HG02610 (cell line): Measurements from ENCODE around the gene AEBP1.

Experiments used
- ATAC-seq: cut with Tn5 transposase; IDR thresholded peaks from one replicate; pipeline ENCODE4 v1.9.1; 2021; ENCODE audit warnings: mild to moderate bottlenecking, moderate library complexity; ENCODE audit not compliant: unreplicated experiment

Gene AEBP1

DNA sequence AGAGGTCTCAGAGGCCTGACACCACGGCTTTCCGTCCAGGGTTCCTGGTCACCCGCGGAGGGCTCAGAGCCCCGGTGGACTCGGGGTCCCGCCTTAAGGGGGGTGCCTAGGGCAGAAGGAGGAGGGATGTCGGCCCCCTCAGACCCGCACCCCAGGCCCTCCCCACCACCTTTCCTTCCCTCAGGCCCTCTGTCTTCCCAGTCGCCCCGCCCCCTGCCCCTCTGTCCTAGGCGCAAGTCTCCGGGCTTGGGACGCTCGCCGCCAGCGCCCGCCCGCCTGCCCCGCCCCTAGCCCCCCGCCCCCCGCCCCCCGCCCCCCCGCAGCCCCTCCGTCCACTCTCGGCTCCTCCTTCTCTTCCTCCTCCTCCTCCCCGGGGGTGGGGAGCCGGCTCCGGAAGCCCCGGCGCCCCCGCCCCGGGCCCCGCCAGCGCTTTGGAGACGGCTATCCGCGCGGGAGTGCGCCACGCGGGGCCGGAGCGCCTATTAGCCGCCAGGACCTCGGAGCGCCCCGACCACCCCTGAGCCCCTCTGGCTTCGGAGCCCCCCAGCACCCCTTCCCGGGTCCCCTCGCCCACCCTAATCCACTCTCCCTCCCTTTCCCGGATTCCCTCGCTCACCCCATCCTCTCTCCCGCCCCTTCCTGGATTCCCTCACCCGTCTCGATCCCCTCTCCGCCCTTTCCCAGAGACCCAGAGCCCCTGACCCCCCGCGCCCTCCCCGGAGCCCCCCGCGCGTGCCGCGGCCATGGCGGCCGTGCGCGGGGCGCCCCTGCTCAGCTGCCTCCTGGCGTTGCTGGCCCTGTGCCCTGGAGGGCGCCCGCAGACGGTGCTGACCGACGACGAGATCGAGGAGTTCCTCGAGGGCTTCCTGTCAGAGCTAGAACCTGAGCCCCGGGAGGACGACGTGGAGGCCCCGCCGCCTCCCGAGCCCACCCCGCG, at the start of gene AEBP1:
Gene AEBP1, plus strand, starts transcription at position 423 of the 937 bp plus-strand sequence. Its CDS starts 321 bp downstream, at position 744.
- no peak for ATAC-seq

DNA sequence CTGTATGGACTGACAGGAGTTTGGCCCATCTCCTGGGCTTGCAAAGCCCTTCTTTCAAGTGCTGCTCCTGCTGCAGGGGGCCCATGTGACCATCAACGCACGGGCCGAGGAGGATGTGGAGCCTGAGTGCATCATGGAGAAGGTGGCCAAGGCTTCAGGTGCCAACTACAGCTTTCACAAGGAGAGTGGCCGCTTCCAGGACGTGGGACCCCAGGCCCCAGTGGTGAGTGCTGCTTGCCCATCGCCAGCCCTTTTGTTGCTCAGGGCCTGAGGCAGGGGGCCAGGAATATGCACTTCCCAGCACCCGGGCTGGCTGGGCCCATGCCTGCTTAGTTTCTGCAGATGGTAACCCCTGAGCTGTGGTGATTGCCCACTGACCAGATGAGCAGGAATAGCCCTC, 47.5 kb upstream of the AEBP1 start:
- ATAC-seq: no peak

DNA sequence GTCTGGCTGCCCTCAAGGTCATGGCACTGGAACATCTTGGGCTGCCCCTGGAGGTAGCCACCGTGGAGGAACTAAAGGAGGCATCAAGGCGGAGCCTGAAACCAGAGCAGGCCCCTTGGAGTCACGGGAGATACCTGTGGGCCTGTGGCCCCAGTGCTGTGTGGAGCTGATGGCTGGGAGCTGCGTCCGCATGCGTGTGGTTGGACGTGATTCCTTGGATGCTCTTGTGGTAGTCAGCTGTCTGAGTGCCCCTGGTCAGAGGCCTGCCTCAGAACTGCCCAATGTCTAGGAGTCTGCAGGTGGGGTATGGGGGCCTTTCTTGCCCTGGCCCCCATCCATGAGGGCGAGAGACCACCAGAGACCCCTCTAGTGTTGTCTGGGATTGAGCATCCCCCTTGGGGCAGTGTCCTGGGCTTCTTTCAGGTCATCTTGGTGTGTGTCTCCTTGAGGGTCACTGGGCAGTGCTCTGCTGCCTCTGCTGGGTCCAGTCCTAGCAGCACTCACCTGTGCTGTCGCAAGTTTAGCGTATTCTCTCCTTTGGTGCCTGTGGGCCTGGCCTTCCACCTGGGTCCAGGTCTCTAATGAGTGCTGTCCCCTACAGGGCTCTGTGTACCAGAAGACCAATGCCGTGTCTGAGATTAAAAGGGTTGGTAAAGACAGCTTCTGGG, 46.8 kb upstream of the AEBP1 start:
- ATAC-seq: no peak

DNA sequence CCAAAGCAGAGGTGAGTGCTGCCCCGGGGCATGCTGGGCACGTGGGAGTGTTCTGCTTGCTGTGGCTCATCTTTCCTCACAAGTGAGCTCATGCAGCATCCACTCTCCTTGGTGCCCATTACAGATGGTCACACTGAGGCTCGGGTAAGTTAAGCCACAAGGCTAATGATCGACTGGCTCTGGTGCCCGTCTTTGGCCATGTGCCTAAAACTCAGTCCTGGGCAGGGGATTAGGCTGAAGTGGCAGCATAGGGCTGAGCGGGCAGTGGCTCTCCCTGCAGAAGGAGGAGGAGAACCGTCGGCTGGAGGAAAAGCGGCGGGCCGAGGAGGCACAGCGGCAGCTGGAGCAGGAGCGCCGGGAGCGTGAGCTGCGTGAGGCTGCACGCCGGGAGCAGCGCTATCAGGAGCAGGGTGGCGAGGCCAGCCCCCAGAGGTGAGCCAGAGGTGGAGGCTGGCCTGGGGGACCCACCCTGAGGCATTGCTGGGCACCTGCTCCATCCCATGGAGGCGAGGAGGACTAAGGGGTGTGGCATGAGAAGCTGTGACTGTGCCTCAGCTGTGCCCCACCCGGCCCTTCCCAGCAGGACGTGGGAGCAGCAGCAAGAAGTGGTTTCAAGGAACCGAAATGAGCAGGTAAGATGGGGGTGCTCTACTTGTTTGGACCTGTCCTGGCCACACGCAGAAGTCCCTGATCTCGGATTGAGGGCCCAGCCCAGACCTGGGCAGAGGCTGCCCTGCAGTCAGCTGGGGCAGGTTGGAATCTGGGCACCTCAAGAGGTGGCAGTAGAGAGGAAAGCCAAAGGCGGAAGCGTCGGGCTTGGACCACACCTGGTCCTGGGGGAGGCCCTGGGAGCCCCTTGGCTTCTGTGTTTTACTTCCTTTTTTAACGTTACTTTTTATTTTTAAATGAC, 46.0 kb upstream of the AEBP1 start:
- no peak for ATAC-seq

DNA sequence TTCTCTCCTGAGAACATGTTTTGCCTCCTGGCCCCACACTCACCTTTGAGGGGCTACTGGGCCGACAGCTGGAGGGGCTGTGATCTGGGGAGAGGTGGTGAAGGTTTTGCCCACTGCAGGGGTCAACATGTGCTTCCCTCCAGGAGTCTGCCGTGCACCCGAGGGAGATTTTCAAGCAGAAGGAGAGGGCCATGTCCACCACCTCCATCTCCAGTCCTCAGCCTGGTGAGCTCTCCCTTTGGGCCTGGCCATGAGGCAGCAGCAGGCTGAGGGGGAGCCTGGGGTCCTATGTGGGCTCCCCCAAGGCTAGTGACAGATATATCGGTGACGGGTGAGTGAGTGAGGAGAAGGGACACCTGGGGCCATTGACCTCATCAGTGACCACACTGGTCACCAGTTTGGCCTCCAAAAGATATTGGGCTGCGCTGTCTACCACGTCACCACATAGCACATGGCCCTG, 45.4 kb upstream of the AEBP1 start:
- no peak for ATAC-seq

DNA sequence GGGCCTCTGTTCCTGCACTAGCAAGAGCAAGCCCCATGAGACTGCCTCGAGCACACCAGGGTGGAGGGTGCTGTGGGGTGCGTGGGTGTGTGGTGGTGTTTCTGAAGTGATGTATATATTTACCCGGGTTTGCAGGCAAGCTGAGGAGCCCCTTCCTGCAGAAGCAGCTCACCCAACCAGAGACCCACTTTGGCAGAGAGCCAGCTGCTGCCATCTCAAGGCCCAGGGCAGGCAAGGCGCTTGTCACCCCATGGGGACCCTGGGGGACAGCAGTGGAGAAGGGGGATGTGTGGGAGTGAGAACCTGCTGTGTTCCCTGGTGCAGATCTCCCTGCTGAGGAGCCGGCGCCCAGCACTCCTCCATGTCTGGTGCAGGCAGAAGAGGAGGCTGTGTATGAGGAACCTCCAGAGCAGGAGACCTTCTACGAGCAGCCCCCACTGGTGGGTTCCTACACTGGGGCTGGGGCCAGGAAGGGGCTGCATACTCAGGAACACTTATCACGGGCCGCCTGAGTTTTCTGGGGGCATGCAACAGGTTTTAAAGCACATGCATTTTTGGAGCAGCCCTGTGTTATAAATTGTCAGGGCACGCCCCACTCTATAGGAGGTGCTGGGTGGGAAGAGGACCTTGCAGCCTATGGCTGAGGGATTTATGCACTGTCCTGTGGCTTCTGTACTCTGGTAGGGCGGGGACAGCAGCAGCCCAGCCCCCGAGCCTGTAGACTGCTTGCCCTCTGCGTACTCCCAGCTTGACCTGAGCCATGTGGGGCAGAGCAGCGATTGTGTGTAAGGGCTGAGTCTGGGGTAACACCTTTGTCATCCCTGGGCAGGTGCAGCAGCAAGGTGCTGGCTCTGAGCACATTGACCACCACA, 44.7 kb upstream of the AEBP1 start:
- peak; percentile 48 for ATAC-seq

DNA sequence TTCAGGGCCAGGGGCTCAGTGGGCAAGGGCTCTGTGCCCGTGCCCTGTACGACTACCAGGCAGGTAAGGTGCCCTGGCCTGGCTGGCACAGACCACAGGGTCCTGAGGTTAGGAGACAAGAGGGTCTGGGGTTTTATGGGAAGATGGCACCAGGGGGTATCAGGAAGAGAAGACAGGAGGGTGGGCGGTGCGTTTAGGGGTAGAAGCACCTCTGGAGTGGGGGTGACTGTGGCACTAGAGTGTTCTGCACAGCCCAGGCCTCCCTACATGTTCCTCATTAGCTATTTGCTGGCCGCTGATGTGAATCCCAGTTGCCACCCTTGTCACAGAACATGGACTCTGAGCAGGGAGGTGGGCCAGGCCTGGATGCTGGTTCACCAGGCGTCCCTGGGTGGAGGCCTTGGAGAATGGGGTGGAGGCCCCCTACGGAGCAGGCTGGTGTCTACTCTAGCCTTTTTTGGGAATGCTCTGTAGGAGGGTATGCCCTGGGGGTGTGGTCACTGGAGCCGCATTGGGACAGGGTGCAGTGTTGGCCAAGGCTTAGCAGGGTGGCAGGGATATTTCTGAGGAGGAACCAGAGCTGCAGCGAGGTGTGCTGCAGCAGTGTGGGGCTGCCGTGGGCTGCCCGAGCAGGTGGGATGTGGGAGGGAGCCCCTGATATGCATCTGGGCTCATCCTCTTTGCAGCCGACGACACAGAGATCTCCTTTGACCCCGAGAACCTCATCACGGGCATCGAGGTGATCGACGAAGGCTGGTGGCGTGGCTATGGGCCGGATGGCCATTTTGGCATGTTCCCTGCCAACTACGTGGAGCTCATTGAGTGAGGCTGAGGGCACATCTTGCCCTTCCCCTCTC, 43.8 kb upstream of the AEBP1 start:
- no peak for ATAC-seq

DNA sequence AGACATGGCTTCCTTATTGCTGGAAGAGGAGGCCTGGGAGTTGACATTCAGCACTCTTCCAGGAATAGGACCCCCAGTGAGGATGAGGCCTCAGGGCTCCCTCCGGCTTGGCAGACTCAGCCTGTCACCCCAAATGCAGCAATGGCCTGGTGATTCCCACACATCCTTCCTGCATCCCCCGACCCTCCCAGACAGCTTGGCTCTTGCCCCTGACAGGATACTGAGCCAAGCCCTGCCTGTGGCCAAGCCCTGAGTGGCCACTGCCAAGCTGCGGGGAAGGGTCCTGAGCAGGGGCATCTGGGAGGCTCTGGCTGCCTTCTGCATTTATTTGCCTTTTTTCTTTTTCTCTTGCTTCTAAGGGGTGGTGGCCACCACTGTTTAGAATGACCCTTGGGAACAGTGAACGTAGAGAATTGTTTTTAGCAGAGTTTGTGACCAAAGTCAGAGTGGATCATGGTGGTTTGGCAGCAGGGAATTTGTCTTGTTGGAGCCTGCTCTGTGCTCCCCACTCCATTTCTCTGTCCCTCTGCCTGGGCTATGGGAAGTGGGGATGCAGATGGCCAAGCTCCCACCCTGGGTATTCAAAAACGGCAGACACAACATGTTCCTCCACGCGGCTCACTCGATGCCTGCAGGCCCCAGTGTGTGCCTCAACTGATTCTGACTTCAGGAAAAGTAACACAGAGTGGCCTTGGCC, 43.0 kb upstream of the AEBP1 start:
- ATAC-seq: no peak

DNA sequence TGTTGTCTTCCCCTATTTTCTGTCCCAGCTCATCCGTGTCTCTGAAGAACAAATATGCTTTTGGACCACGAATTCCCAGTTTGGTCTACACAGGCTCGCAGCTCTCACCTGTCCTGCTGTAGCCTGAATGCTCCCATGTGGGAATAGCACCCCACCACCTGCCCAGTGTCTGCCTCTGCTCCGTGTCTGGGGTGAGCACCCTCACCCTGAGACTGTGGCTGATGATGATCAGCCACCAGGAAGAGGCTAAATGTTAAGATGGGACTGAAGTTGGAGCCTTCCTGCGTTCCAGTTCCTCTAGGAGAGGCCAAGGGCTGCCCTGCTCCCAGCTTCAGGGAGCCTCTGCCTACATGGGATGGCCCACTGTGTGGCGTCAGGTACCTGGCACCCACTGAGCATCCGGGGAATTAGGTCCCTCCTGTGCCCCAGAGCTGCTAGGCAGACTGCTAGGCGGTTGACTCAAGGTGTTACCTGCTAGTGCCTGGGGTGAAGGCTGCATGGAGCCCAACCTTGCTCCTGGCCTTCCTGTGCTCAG, 42.4 kb upstream of the AEBP1 start:
- no peak for ATAC-seq

DNA sequence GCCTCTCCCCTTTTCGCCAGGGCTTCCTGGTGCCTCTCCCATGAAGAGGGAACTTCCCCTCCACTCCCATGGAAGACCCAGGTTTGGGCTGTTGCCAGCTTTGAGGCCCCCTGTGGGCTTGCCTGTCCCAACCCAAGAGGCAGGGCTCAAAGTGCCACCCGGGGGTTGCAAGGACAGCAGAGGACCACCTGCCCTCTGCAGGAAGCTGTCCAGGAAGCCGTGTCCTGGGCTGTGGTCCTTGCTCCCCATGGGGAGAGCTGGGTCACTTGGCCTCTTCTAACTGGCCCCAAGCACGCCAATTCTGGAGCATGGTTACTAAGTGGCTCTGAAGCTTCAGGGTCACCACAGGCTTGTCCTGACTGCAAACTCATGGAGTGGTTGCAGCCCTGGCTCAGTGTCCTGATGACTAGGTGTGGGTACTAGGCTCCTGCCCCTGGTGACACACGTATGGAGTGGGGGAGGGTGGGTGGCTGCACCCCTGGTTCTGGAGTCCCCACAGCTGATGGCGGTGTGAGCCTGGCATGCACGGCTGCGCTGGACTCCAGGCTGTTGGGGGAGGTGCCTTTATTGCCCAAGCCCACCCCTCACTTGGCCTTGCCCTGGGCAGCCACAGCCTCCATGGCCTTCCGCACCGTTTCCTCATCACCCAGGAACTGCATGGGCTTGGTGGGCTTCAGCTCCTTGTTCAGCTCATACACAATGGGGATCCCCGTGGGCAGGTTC, 41.8 kb upstream of the AEBP1 start:
- no peak for ATAC-seq

DNA sequence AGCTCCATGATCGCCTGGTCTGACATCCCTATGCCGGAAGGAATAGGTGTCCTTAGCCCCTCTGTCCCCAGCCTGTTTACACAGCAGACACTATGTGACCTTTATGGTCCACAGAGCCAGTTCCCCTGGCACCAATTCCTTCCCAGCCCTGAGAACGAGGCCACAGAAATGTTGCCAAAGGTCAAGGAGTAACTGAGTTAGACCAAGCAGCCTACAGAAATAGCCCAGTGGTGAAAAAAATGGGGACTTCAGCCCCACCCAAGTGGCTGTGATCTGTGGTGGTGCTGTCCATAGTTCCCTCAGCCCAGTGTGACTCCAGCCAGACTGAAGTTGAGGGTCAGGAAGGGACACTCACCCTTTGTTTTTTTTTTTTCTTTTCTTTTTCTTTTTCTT, 41.2 kb upstream of the AEBP1 start:
- no peak for ATAC-seq

DNA sequence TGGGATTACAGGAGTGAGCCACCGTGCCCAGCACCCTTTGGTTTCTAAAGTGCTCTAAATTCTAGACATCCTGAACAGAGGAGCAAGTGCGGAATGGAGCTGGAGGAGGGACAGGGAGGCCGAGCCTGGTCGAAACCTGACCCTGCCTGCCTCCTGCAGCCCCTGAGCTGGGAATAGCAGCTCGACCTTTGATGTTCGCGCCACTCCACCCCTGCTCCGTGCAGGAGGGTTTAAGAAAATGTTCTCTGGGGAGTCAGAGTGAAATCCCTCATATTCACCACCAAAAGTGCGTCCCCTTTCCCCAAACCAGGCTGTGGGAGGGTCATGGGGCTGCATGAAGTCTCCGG, 40.6 kb upstream of the AEBP1 start:
- no peak for ATAC-seq

DNA sequence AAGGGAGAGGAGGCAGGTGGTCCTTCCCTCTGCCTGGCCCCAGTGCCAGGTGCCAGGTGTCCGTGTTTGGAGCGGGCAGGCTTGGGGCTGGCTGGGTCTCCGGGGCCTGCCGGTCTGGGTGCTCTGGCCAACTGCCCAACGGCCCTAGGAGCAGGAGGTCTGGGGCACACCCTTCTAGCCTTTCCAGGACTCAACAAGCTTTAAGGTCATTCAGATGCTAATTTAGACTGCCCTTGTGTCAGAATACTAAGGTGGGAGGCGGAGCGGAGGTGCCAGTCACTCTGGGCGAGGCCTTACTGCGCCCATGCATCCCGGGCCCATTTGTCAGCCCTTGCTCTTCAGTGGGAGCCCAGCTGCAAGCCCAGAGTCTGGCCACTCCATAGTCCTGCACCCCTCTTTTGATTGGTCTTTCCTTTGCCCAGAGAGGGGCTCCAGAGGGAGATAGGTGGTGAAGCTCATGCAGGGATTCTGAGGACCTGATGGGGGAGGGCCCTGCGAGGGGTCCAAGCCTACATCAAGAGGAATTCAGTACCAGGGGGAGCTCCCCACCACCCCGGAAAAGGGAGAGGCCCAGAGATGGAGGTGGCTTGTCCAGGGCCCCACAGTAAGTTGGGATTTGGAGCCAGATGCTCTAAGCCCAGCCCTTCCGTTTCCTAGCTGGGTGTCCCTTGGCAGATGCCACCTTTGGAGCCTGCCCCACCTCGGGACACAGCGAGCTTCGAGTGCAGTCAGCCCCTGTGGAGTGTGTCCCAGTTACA, 40.1 kb upstream of the AEBP1 start:
- no peak for ATAC-seq

DNA sequence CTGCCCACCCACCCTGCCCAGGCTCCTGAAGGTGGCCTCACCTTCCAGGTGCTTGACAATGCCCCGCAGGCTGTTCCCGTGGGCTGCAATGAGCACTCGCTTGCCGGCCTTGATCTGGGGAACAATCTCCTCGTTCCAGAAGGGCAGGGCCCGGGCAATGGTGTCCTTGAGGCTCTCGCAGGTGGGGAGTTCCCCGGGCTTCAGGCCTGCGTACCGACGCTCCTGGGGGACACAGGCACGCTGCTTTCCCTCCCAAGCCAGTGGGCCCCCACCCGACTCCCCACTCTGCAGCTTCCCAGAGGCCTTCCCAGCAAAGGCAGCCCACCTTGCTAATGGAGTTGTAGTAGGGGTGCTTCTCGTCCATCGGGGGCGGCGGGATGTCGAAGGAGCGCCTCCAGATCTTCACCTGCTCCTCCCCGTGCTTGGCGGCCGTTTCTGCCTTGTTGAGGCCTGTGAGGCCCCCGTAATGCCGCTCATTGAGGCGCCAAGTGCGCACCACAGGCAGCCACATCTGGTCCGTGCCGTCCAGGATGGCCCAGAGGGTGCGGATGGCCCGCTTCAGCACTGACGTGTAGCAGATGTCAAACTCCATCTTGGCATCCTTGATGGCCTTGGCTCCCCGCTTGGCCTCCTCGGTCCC, 39.2 kb upstream of the AEBP1 start:
- ATAC-seq: no peak

DNA sequence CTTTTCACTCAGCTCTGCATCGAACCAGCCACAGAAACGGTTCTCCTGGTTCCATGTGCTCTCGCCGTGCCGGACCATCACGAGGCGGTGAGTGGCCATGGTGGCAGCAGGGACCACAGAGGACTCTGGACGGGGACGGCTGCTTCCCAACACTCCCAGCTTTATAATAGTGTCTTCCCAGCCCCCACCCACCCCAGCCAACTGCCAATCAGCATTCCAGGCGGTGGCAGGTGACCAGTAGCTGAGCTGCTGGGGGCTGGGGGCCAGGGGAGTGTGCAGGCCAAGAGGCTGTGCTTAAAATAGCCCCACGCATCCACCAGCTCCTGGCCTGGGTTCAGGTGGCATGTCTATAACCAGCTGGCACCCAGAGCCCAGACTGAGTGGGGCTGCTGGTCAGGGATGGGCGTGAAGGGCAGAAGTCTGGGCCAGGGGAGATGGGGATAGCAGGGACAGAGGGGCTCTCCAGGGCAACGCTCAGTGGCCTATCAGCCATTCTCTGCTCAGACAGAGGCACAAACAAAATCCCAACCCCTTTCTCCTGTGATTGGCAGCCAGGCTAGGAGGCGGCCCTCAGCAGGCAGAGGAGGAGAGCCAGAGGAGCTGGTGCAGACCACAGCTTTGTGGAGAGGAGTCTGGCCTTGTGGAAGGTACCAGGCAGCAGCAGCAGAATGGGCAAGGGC, 38.6 kb upstream of the AEBP1 start, which contains the start of gene PGAM2:
Gene PGAM2, minus strand, starts transcription at position 137 of the 680 bp plus-strand sequence. Its CDS starts 38 bp downstream, at position 99.
- ATAC-seq: no peak

DNA sequence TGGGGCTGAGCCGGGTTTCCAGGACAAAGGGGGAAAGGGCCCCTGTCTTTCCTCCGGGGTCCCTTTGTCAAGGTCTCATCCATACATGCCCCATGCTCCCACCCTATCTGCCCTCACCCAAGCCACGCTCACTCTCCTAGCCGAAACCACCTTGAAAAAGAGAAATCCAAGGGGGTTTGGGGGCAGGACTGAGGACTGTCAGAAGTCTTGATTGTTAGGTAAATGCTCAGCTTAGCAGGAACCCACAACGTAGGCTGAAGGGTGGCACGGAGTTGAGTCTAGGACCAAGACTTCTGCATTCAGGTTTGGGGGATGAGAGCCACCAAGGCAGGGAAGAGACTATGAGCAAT, 38.1 kb upstream of the AEBP1 start:
- no peak for ATAC-seq
